Mucosa of stomach (tissue), 1 donor: ENCODE measurements around the gene RAET1G.
"Not testable (repeated sequence)": the region's sequence is repeated elsewhere in the genome, so short reads cannot be mapped to it uniquely, and the experiment has no call there.

Experiments used
- H3K27me3 ChIP-seq: one replicate; pipeline ENCODE4 v1.7.0; 2013; ENCODE audit warnings: mild to moderate bottlenecking, low read length; ENCODE audit not compliant: control insufficient read depth, insufficient read depth
- H3K36me3 ChIP-seq: one replicate; pipeline ENCODE4 v1.7.0; 2013; ENCODE audit warnings: low read length; ENCODE audit not compliant: control insufficient read depth, insufficient read depth
- H3K4me1 ChIP-seq: one replicate; pipeline ENCODE4 v1.7.0; 2013; ENCODE audit warnings: mild to moderate bottlenecking, low read length; ENCODE audit not compliant: control insufficient read depth, insufficient read depth
- H3K4me3 ChIP-seq: one replicate; pipeline ENCODE4 v1.7.0; 2013; ENCODE audit warnings: low read length
- H3K9ac ChIP-seq: one replicate; pipeline ENCODE4 v1.7.0; 2013; ENCODE audit warnings: mild to moderate bottlenecking, low read length, moderate library complexity
- H3K9me3 ChIP-seq: one replicate; pipeline ENCODE4 v1.7.0; 2013; ENCODE audit warnings: mild to moderate bottlenecking, low read length, moderate library complexity; ENCODE audit not compliant: control insufficient read depth
- donor health status: Pancreatic carcinoma.

Gene RAET1G

DNA sequence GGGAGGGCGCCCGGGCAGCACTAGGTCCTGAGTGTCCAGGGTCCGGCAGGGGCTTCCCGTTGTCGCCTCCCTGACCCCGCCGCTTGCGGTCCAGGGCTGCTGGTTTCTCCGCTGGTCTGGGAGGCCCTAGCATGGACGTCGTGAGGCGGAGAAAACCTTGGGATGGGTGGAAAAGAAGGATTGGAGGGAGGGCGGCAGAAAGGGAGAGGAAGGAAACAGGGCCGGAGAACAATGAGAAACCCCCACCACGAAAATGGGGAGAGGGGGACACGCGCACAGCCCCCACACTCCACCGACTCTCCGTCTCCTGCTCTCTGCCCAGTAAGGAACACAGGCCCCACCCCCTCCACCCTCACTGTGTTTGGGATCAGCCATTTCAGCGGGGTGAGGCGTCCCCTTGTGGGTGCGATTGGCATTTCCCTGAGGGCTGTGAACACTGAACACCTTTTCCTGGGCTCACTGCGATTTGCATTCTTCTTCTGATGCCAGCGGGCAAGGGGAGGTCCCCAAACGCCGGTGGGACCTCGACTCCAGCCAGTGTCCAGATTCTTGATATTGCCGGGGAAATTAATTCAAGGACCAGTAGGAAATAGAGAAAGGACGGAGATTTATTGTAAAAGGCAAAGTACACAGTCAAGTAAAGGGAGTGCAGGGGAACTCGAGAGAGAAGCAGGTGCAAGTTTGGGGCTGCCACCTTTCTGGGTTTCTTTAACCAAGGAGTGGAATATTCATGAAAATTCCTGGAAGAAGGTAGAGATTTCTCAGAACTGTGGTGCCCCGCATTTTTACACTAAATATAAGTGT, 3.3 kb upstream of the RAET1G start:
- H3K4me3 ChIP-seq: peak overlapping the region; percentile 73
- H3K4me1 ChIP-seq: peaks cover 22% of the 10 kb centered on the region
- H3K9ac ChIP-seq: peak overlapping the region; percentile 61
- H3K27me3 ChIP-seq: peaks cover 46% of the 10 kb centered on the region
- no peaks in the 10 kb centered on the region for H3K36me3 ChIP-seq
- H3K9me3 ChIP-seq: no peaks in the 10 kb centered on the region

DNA sequence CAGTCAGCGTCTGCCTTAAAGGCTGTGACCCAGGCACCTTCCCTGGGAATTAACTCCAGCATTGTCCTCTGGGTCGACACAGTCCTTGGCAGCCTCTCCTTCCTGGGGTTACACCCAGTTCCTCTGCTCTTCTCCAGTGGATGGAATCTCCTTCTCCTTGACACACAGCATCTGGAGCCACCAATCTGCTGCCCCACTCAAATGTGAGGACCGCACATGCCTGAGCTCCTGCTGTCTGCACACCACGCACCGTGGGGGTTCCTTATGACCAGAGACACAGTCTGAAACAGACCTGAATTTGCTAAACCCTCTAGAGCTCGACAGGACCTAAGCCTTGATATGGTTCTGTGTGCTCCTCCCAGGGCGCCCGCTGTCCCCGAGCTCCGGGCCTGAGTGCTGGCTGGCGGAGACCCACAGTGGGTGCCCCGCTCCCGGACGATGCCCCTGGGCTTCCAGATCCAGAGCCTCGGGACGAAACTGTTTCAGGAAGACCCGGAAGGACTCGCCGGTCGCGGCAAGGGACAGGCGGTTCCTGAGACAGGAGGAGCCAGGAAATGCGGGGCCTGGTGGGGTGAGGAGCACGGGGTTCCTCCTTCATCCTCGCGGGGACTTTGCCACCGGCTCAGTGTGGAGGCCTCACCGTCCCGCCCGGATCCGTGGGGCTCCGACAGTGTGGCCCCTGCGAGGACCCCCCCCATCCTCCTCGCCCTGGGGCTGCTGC, 2.5 kb upstream of the RAET1G start:
- Histone ChIP-seq H3K36me3 (no peaks in the 10 kb centered on the region), H3K9ac (peak overlapping the region; percentile 61), H3K4me3 (peak overlapping the region; percentile 73), H3K27me3 (peaks cover 43% of the 10 kb centered on the region), H3K4me1 (peaks cover 22% of the 10 kb centered on the region), H3K9me3 (no peaks in the 10 kb centered on the region)

DNA sequence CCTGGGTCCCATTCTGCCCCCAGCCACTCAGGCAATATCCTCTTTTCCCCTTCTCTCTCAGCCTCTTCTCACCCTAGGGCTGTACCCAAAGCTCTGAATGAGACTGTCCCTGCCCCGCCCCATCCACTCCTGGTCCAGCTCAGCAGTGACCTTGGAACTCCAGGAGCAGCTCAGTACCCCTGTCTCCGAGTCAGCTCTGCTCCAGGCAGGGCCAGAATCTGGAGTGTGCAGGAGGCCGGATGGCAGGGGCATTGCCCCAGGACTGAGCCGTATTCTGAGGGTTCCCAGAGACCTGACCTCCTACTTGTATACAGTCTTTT, 2.0 kb upstream of the RAET1G start:
- H3K9ac ChIP-seq: no peak overlapping the region
- no peaks in the 10 kb centered on the region for H3K36me3 ChIP-seq
- no peaks in the 10 kb centered on the region for H3K9me3 ChIP-seq
- peaks cover 43% of the 10 kb centered on the region for H3K27me3 ChIP-seq
- no peak overlapping the region for H3K4me3 ChIP-seq
- H3K4me1 ChIP-seq: peaks cover 22% of the 10 kb centered on the region

DNA sequence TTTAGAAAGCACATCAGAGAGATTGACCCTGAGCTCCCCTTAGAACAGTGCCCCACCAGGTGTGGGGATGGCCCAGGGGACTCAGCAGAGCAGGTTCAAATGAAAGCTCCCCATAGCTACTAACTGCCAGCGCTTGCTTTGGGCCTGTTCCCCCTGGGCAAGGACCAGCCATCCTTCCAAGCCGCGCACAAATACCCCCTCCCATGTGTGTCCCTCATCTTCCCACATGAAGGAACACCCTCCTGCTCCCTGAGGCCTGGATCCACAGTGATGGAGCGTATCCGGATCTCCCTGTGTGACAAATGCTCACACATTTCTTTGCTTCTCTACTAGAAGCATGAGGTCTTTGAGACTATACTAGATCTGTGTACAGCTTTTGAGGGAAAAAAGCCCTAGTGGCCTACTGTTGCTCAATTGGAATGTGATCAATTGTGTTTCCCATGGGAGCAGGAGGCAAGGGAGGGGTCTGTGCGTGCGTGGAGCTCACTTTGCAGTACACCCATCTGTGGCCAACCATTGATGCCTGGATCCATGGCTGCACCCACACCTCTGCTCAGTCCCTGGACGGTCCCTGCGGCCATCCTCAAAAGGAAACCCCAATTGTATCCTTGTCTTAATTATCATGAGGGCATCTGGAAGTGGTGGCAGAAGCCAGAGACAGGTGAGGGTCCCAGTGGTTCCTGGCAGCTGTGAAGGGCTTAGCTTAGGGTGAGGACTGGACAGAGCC, 1.4 kb upstream of the RAET1G start:
- H3K9ac ChIP-seq: no peak overlapping the region
- H3K27me3 ChIP-seq: peaks cover 39% of the 10 kb centered on the region
- H3K4me1 ChIP-seq: peaks cover 22% of the 10 kb centered on the region
- no peak overlapping the region for H3K4me3 ChIP-seq
- H3K36me3 ChIP-seq: no peaks in the 10 kb centered on the region
- H3K9me3 ChIP-seq: no peaks in the 10 kb centered on the region

DNA sequence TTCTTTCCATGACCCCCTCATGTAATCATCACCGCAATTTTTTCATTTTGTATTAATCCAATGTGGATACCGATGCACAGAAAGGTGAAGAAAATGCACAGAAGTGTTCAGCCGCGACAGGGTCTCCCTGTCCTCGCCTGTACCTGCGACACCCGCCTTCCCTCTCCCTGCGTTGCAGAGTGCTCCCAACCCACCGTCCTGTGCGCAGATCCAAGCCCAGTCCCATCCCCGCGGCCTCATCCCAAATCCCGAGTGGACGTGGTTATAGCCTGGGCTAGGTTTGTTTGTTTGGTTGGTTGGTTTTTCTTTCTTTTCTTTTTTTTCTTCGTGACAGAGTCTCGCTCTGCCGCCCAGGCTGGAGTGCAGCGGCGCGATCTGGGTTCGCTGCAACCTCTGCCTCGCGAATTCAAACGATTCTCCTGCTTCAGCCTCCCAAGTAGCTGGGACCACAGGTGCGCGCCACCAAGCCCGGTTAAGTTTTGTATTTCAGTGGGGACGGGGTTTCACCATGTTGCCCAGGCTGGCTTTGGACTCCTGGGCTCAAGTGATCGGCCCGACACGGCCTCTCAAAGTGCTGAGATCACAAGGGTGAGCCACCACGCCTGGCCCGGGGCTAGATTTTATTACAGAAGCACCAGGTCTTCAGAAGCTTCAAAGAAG, 536 bp upstream of the RAET1G start:
- H3K9me3 ChIP-seq: no peaks in the 10 kb centered on the region
- peaks cover 33% of the 10 kb centered on the region for H3K27me3 ChIP-seq
- no peaks in the 10 kb centered on the region for H3K36me3 ChIP-seq
- no peak overlapping the region for H3K9ac ChIP-seq
- H3K4me3 ChIP-seq: peak overlapping the region; percentile 54
- H3K4me1 ChIP-seq: peaks cover 22% of the 10 kb centered on the region

DNA sequence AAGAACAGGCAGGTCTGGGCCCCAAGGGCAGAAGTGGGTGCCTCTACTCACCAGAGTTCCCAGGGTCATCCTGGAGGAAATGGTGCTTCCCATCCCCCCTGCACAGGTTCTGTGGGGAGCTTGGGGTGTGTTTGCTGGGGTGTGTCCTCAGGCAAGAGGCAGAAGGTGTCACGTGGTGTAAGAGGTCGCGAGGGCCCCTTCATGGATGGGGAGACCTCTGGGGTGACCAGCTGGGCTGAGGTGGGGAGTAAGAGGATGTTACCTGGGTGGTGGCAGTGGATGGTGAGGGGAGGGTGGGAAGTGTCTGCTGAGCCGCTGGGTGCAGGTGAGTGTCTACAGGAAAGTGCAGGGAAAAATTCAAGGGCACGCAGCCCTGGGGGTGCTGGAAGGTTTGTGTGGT, 830 bp downstream of the RAET1G start:
- H3K4me3 ChIP-seq, H3K36me3 ChIP-seq, H3K9me3 ChIP-seq, H3K9ac ChIP-seq: not testable (repeated sequence)
- peaks cover 22% of the 10 kb centered on the region for H3K4me1 ChIP-seq
- peaks cover 33% of the 10 kb centered on the region for H3K27me3 ChIP-seq

DNA sequence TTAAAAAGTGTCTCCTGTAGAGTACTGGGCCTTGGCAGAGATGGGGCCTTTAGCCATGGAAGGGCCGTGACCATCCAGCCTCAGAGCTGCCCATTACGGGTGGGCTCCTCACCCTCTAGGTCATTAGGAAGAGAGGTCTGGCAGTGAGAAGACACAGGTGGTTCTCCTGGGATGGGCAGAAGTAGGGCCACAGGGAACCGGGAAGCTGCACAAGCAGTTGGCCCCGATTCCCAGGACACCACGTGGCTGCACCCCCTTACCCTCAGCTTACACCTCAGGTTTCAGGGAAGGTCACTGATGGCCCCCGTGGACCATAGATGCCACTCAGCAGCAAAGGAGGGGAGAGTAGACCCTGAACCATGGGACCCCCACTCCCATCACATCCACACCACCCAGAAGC, 1.6 kb downstream of the RAET1G start:
- H3K4me3 ChIP-seq: no peak overlapping the region
- no peaks in the 10 kb centered on the region for H3K36me3 ChIP-seq
- H3K9me3 ChIP-seq: no peaks in the 10 kb centered on the region
- peaks cover 19% of the 10 kb centered on the region for H3K4me1 ChIP-seq
- no peak overlapping the region for H3K9ac ChIP-seq
- peaks cover 33% of the 10 kb centered on the region for H3K27me3 ChIP-seq

DNA sequence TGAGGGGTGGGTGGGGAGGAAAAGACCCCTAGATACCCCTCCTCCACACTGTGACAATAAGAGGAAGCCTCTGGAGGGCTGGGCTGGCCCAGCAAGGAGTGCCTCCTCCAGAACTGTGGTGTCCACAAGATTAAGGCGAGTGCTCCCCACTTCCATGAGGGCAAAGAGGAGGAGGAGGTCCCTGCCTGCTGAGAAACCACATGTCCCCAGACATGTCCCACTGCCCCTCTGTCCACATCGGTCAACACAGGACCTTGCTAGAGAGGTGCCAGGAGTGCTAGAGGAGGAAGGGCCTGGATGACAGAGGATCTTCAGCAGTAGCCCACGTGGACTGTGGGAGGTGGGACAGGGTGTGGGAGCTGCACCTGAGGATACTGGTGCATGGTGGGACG, 3.1 kb downstream of the RAET1G start:
- Histone ChIP-seq H3K36me3 (no peaks in the 10 kb centered on the region), H3K4me1 (peaks cover 15% of the 10 kb centered on the region), H3K4me3 (no peak overlapping the region), H3K9me3 (no peaks in the 10 kb centered on the region), H3K9ac (no peak overlapping the region), H3K27me3 (peaks cover 31% of the 10 kb centered on the region)

DNA sequence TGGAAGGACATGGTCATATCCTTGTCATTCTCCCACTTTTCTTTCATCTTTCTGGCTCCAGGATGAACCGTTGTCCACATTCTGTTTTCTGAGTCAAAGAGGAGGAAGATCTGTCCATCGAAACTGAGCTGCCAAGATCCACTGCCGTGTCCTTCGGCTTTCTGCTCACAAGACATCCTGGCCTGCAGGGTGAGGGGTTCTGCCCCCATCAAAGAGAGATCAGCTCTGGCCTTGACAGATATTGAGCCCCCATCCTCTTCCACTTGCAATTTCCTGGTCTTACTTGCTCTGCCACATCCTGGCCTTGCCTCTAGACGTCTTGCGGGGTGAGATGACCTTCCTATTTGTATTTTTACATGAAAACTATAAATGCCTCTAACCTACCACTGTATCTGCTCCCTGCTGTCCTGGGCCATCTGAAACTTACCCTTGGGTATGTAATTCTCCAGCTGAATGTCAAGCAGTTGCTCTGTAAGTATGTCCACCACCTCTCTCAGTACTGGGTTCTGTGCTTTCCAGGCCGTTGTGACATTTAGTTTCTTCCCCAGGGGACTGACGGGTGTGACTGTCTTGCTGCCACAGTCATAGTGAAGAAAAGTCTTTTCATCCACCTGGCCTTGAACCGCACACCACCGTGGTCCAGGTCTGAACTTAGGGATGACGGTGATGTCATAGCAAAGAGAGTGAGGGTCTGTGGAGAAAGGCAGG, 3.6 kb downstream of the RAET1G start:
- H3K9ac ChIP-seq, H3K36me3 ChIP-seq, H3K9me3 ChIP-seq, H3K4me3 ChIP-seq: not testable (repeated sequence)
- Histone ChIP-seq H3K27me3 (peaks cover 26% of the 10 kb centered on the region), H3K4me1 (peaks cover 12% of the 10 kb centered on the region)

DNA sequence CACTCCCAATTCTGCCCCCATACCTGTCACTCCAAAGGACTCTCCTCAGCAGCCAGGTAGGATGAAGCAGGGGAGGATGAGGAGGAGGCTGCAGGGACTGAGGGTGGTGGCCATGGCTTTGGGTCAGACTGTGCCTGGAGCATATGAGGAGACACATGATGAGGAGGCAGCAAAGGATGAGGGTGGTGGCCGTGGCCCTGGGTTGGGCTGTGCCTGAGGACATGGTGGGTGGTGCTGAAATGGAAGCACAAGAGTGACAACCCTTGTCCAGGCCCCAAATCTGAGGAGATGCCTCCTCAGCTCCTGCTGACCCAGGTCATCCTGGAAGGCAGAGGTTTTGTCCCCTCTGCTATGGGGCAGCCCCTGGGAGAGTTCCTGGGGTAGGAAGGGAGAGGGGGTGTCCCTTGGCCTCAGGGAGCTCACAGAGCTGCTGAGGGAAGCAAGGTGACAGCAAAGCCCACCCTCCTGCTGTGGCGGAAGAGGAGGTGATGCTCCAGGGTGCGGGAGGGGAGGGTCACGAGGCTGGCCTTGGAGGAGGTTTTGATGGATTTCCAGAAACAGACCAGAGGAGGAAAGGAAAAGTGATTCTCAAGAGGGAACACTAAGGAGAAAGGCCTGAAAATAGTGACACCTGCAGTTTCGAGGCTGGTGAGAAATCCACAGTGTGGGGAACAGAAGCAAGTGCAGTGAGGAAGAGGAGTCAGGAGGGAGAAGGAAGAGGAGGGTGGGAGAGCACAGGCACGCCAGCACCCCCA, 4.6 kb downstream of the RAET1G start:
- Histone ChIP-seq H3K9me3 (no peaks in the 10 kb centered on the region), H3K27me3 (peaks cover 19% of the 10 kb centered on the region), H3K36me3 (no peaks in the 10 kb centered on the region), H3K4me3 (no peak overlapping the region), H3K9ac (no peak overlapping the region), H3K4me1 (peaks cover 10% of the 10 kb centered on the region)

DNA sequence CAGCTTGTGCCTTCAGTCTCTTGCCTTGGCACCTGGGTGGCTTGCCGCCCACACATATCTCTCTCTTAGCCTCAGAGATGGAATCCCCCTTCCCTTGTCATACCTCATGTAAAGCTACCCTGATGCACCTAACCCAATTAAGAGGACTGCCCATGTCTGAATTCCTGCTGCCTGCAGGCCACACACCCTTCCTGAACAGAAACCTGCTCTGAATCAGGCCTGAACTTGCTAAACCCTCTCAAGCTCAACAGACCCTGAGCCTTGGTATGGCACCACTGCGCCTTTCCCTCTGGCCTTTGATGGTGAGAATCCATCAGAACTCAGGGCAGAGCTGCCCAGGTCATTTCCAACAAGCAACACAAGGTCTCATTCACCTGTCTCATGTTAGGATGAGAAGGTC, 5.2 kb downstream of the RAET1G start:
- peaks cover 12% of the 10 kb centered on the region for H3K27me3 ChIP-seq

More for the DNA sequence above, 5.2 kb downstream of the RAET1G start:
- Histone ChIP-seq H3K9me3 (no peaks in the 10 kb centered on the region), H3K4me1 (peaks cover 4% of the 10 kb centered on the region), H3K4me3 (no peak overlapping the region), H3K9ac (no peak overlapping the region), H3K36me3 (no peaks in the 10 kb centered on the region)
